Stimulated activated CD8-positive, alpha-beta memory T cell treated with anti-CD3 and anti-CD28 coated beads, Interleukin-2, amount 100 ng/mL, for 1 hour (primary cell): ENCODE measurements around the gene STRA8.

Source experiments
- DNase-seq, 2 donors: peaks; one replicate each; pipeline ENCODE4 v3.0.0-alpha.2; 2020; ENCODE audit warnings: low read depth in 2 of 2

Gene STRA8

GRCh38 chr7:135233570-135233969 is at the start of gene STRA8:
Gene STRA8 (plus strand): TSS chr7:135233838. CDS start chr7:135240525, 6,687 bp downstream.
- DNase-seq = no peak

- DNase-seq = no peak
These were observed 49.3 kb upstream of the STRA8 start for GRCh38 chr7:135184254-135184841.

GRCh38 chr7:135185471-135186260 is 48.0 kb upstream of the STRA8 start:
- DNase-seq = no peak

GRCh38 chr7:135186261-135186540 is 47.4 kb upstream of the STRA8 start:
- no peak for DNase-seq

GRCh38 chr7:135186841-135187253 is 46.8 kb upstream of the STRA8 start:
- DNase-seq = no peak

GRCh38 chr7:135188298-135188984 is 45.2 kb upstream of the STRA8 start:
- no peak for DNase-seq

GRCh38 chr7:135189221-135189662 is 44.4 kb upstream of the STRA8 start:
- no peak for DNase-seq

- no peak for DNase-seq
These were observed 43.7 kb upstream of the STRA8 start for GRCh38 chr7:135189961-135190360.

GRCh38 chr7:135190703-135191102 is 42.9 kb upstream of the STRA8 start:
- DNase-seq = no peak

GRCh38 chr7:135192914-135193536 is 40.6 kb upstream of the STRA8 start:
- no peak for DNase-seq

- DNase-seq = no peak
These were observed 40.0 kb upstream of the STRA8 start for GRCh38 chr7:135193615-135194081.

GRCh38 chr7:135194494-135195095 is 39.0 kb upstream of the STRA8 start:
- DNase-seq = no peak

- no peak for DNase-seq
These were observed 38.5 kb upstream of the STRA8 start for GRCh38 chr7:135195156-135195555.

GRCh38 chr7:135195968-135196629 is 37.5 kb upstream of the STRA8 start:
- DNase-seq = no peak

GRCh38 chr7:135197343-135197742 is 36.3 kb upstream of the STRA8 start:
- no peak for DNase-seq

GRCh38 chr7:135197906-135198655 is 35.6 kb upstream of the STRA8 start:
- DNase-seq = no peak

GRCh38 chr7:135199439-135199838 is 34.2 kb upstream of the STRA8 start:
- DNase-seq = no peak

- no peak for DNase-seq
These were observed 32.8 kb upstream of the STRA8 start for GRCh38 chr7:135200821-135201331.

GRCh38 chr7:135201350-135201749 is 32.3 kb upstream of the STRA8 start:
- no peak for DNase-seq

- no peak for DNase-seq
These were observed 29.3 kb upstream of the STRA8 start for GRCh38 chr7:135204341-135204749.
